HepG2 (cell line): ENCODE data around the gene BABAM2. TPM values are rescaled to one million over a fixed set of nuclear protein-coding genes. Genes with fewer than 3 reads are reported as not detected.

ENCODE experiments used
- ATAC-seq: fragments of 200-7000 bp; cut with Tn5 transposase; 3 replicates; pipeline ENCODE4 v1.9.1; 2020; ENCODE audit warnings: mild to moderate bottlenecking, moderate library complexity
- BruUV-seq: library from RNA; stranded (reverse); fragments of 400-500 nt; replicated peaks from 2 replicates; lab custom pipeline; 2021; lab: Mats Ljungman, UMichigan
- CTCF ChIA-PET: fragments of 300-600 bp; formaldehyde crosslinking; extraction: SDS; loops from one replicate; lab custom pipeline; 2021; ENCODE audit warnings: low total read pairs, inconsistent platforms, low intra/inter-chr PET ratio; lab: Yijun Ruan, JAX
- POLR2A ChIA-PET: fragments of 350-600 bp; sonication (Branson Sonifier 250); formaldehyde crosslinking; loops from one replicate; lab custom pipeline; 2020; ENCODE audit warnings: antibody characterized with exemption, inconsistent platforms; lab: Yijun Ruan, JAX
- DNase-seq: peaks from one replicate; pipeline ENCODE4 v3.0.0-alpha.2; 2015; ENCODE audit warnings: low spot score
- FAIRE-seq: peaks from 3 replicates; lab custom pipeline; 2011; peaks lifted over from hg19 to GRCh38; lab: Jason Lieb, UNC
- H2AFZ ChIP-seq: one replicate; pipeline ENCODE4 v1.6.1; 2011; ENCODE audit warnings: low read length, inconsistent platforms
- H3K27ac ChIP-seq: fragments of 300-600 bp; 3 replicates; pipeline ENCODE4 v1.8.0; 2011; ENCODE audit warnings: mixed run types, mild to moderate bottlenecking, mixed read lengths, low read length, inconsistent platforms; ENCODE audit not compliant: insufficient read depth; ENCODE audit errors: extremely low read length
- H3K27me3 ChIP-seq, 2 experiments: fragments of 200-600 bp in 1 of 2; 2 replicates in 1 of 2; 3 replicates in 1 of 2; pipeline versions ENCODE4 v1.6.0 to v1.8.0; 2011; ENCODE audit warnings: low read length in 2 of 2, mild to moderate bottlenecking in 2 of 2, moderate library complexity in 2 of 2, inconsistent platforms in 1 of 2; ENCODE audit not compliant: insufficient read depth in 2 of 2, control insufficient read depth in 1 of 2
- H3K36me3 ChIP-seq, 2 experiments: fragments of 200-600 bp in 1 of 2; replicated peaks in 1 of 2; 2 replicates in 1 of 2; 3 replicates in 1 of 2; pipeline versions ENCODE4 v1.5.1 to v1.8.0; 2011; ENCODE audit warnings: low read length in 2 of 2, inconsistent platforms in 1 of 2; ENCODE audit not compliant: insufficient read depth in 2 of 2, control insufficient read depth in 1 of 2
- H3K4me1 ChIP-seq: 2 replicates; pipeline ENCODE4 v1.5.1; 2012; ENCODE audit warnings: low read length, inconsistent platforms; ENCODE audit not compliant: insufficient read depth
- H3K4me2 ChIP-seq: 2 replicates; pipeline ENCODE4 v1.6.0; 2011; ENCODE audit warnings: low read depth, low read length, inconsistent platforms
- H3K4me3 ChIP-seq, 3 experiments: fragments of 200-600 bp in 1 of 3; sonication (generic), shearing (Covaris generic) in 1 of 3; replicated peaks in 1 of 3; 2 replicates each; pipeline ENCODE4 v1.5.1; 2011 to 2016; ENCODE audit warnings: low read length in 3 of 3, inconsistent platforms in 2 of 3, low read depth in 2 of 3, mild to moderate bottlenecking in 2 of 3, control low read depth in 1 of 3, mixed read lengths in 1 of 3; ENCODE audit not compliant: insufficient read depth in 1 of 3
- H3K79me2 ChIP-seq: one replicate; pipeline ENCODE4 v1.6.1; 2011; ENCODE audit warnings: low read length, inconsistent platforms; ENCODE audit not compliant: insufficient read depth
- H3K9ac ChIP-seq: 2 replicates; pipeline ENCODE4 v1.6.0; 2011; ENCODE audit warnings: mild to moderate bottlenecking, low read depth, low read length, inconsistent platforms; ENCODE audit not compliant: insufficient read depth
- H3K9me3 ChIP-seq: 2 replicates; pipeline ENCODE4 v1.5.1; 2012; ENCODE audit warnings: mild to moderate bottlenecking, low read length
- H4K20me1 ChIP-seq: 2 replicates; pipeline ENCODE4 v1.6.0; 2011; ENCODE audit warnings: inconsistent platforms, mild to moderate bottlenecking, low read length, moderate library complexity; ENCODE audit not compliant: insufficient read depth
- HNF4G ChIP-seq, 2 experiments: sonication (generic) in 1 of 2; formaldehyde crosslinking in 1 of 2; IDR thresholded peaks; 2 replicates each; pipeline versions ENCODE4 v1.4.0 to v1.6.1; 2011 to 2020; ENCODE audit warnings: borderline replicate concordance in 2 of 2, low read depth in 2 of 2, mild to moderate bottlenecking in 2 of 2, low read length in 1 of 2, missing genetic modification reagents in 1 of 2, moderate library complexity in 1 of 2
- ISX ChIP-seq: sonication (generic); formaldehyde crosslinking; conservative IDR thresholded peaks from 2 replicates; pipeline ENCODE4 v1.5.0; 2020; ENCODE audit warnings: missing genetic modification reagents
- JUNB ChIP-seq: sonication (generic); formaldehyde crosslinking; IDR thresholded peaks from 2 replicates; pipeline ENCODE4 v1.8.0; 2022; ENCODE audit warnings: missing genetic modification reagents, mild to moderate bottlenecking, borderline replicate concordance
- MYNN ChIP-seq: sonication (generic); formaldehyde crosslinking; IDR thresholded peaks from 2 replicates; pipeline ENCODE4 v1.4.0; 2020; ENCODE audit warnings: mild to moderate bottlenecking, low read depth, missing genetic modification reagents
- MZF1 ChIP-seq: sonication (generic); formaldehyde crosslinking; IDR thresholded peaks from 2 replicates; pipeline ENCODE4 v1.8.1; 2023; ENCODE audit warnings: mild to moderate bottlenecking, missing genetic modification reagents, borderline replicate concordance
- REXO4 ChIP-seq: sonication (generic); formaldehyde crosslinking; IDR thresholded peaks from 2 replicates; pipeline ENCODE4 v1.8.0; 2022; ENCODE audit warnings: missing genetic modification reagents, mild to moderate bottlenecking, borderline replicate concordance
- ZBTB4 ChIP-seq: sonication (generic); formaldehyde crosslinking; IDR thresholded peaks from 2 replicates; pipeline ENCODE4 v1.4.0; 2020; ENCODE audit warnings: missing genetic modification reagents, mild to moderate bottlenecking, borderline replicate concordance
- ZC3H13 ChIP-seq: sonication (generic); formaldehyde crosslinking; IDR thresholded peaks from 2 replicates; pipeline ENCODE4 v1.8.1; 2023; ENCODE audit warnings: mild to moderate bottlenecking, missing genetic modification reagents, moderate library complexity
- ZFP90 ChIP-seq: sonication (generic); formaldehyde crosslinking; IDR thresholded peaks from 2 replicates; pipeline ENCODE4 v1.8.0; 2022; ENCODE audit warnings: missing genetic modification reagents, mild to moderate bottlenecking, inconsistent platforms, borderline replicate concordance
- ZHX1 ChIP-seq: sonication (generic); formaldehyde crosslinking; IDR thresholded peaks from 2 replicates; pipeline ENCODE4 v1.8.1; 2022; ENCODE audit warnings: low read depth, mild to moderate bottlenecking, missing genetic modification reagents
- ZNF746 ChIP-seq: sonication (generic); formaldehyde crosslinking; IDR thresholded peaks from 2 replicates; pipeline ENCODE4 v1.8.0; 2022; ENCODE audit warnings: mild to moderate bottlenecking, missing genetic modification reagents
- ZNF775 ChIP-seq: sonication (generic); formaldehyde crosslinking; IDR thresholded peaks from 2 replicates; pipeline ENCODE4 v1.4.0; 2020; ENCODE audit warnings: missing genetic modification reagents, mild to moderate bottlenecking, moderate library complexity, borderline replicate concordance
- ZNF816 ChIP-seq: sonication (generic); formaldehyde crosslinking; IDR thresholded peaks from 2 replicates; pipeline ENCODE4 v1.8.0; 2022; ENCODE audit warnings: missing genetic modification reagents, mild to moderate bottlenecking, borderline replicate concordance
- ZSCAN25 ChIP-seq: sonication (generic); formaldehyde crosslinking; IDR thresholded peaks from 2 replicates; pipeline ENCODE4 v1.8.0; 2022; ENCODE audit warnings: mild to moderate bottlenecking, missing genetic modification reagents
- WGBS: methylation state at CpG from one replicate; pipeline ENCODE4 v1.1.6; 2017; ENCODE audit warnings: low lambda C conversion rate; 5-methylcytosine and 5-hydroxymethylcytosine counted together
- in situ Hi-C: cut with HindIII; loops from 2 replicates; pipeline ENCODE4 v1.10.0; 2017; ENCODE audit warnings: low pct_unique_long_range_greater_than_20kb; ENCODE audit not compliant: extremely low pct_ligation_motif_present
- intact Hi-C: fragments of 100-400 bp; cut with micrococcal nuclease; formaldehyde crosslinking; loops from one replicate; pipeline ENCODE4 v1.10.0; 2022; ENCODE audit not compliant: unreplicated experiment
- polyA plus RNA-seq, 8 experiments: library from polyadenylated mRNA; depleted of rRNA in 3 of 8; stranded (reverse) in 7 of 8; unstranded in 1 of 8; fragments of >200 nt; fragmentation: Illumina TruSeq in 4 of 8; extraction: Trizol in 4 of 8; gene quantifications; 2 replicates each; pipeline versions ENCODE4 v1.2.1 to v1.2.3, GENCODE V29; 2011 to 2016; ENCODE audit warnings: low read depth in 4 of 8, missing spikeins in 1 of 8, mixed read lengths in 1 of 8; ENCODE audit not compliant: insufficient read depth in 1 of 8
- total RNA-seq, 5 experiments: library from RNA; depleted of rRNA; stranded (reverse); fragments of >200 nt; fragmentation: Illumina TruSeq; extraction: Trizol; gene quantifications; 2 replicates each; pipeline ENCODE4 v1.2.3, GENCODE V29; 2016; ENCODE audit warnings: low read depth in 1 of 5
- TF ChIP-seq, protein P1 (sequence below): sonication (generic); formaldehyde crosslinking; IDR thresholded peaks from 2 replicates; pipeline ENCODE4 v1.5.0; 2020; ENCODE audit warnings: missing genetic modification reagents, mild to moderate bottlenecking, borderline replicate concordance

Gene BABAM2
- total and polyA plus RNA-seq, 2 of the 13 experiments (the other 11 are each of a cell fraction or from before 2014, with no cell fraction given): 24.9 to 28.0 TPM

DNA sequence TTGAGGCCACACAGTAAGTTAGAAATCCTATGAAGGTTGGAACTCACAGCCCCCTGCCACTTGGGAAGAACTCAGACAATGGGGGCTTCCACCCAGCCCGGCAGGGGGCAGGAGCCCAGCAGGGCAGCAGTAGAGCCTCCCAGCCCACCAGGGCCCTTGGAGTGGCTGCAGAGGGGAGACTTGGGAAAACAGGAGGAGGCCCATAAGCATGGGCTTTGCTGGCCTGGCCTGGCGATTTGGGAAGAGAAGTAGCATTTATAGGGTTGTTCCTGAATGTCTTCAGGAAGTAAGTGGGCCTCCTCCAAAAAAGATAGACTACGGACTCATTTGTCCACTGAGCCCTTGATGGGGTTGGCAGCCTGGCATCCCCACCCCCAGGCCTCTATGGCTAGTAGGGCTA lies 484.7 kb downstream of the BABAM2 start:
- POLR2A ChIA-PET: interaction anchor here (2.3 kb wide), 1 partner anchor 16 kb away, joined by 10 read pairs; no protein-coding TSS in a partner anchor
- intact Hi-C loops: no loop called here
- in situ Hi-C loops: no loop called here

More for the DNA sequence above, 484.7 kb downstream of the BABAM2 start:
- no TSS peak for BruUV-seq
- CTCF ChIA-PET: no interaction called here
- H3K9ac ChIP-seq: no peak overlapping the region
- no peak for TF ChIP-seq JUNB (CRISPR knock-in tag)
- no peak for TF ChIP-seq REXO4
- no peak for TF ChIP-seq ZNF746 (CRISPR knock-in tag)
- TF ChIP-seq ISX (CRISPR knock-in tag): no peak
- TF ChIP-seq ZFP90 (CRISPR knock-in tag): no peak
- TF ChIP-seq MZF1 (CRISPR knock-in tag): no peak
- no peak for TF ChIP-seq MYNN (CRISPR knock-in tag)
- TF ChIP-seq HNF4G (IDR thresholded peaks at IDR 0.05; ENCODE audit: borderline replicate concordance, low read depth, low read length): no peak
- no peak for TF ChIP-seq HNF4G (CRISPR knock-in tag; IDR thresholded peaks at IDR 0.05; ENCODE audit: borderline replicate concordance, low read depth)
- TF ChIP-seq ZNF775 (CRISPR knock-in tag): no peak
- TF ChIP-seq ZHX1 (CRISPR knock-in tag): no peak
- TF ChIP-seq ZBTB4: no peak
- TF ChIP-seq, protein P1, sequence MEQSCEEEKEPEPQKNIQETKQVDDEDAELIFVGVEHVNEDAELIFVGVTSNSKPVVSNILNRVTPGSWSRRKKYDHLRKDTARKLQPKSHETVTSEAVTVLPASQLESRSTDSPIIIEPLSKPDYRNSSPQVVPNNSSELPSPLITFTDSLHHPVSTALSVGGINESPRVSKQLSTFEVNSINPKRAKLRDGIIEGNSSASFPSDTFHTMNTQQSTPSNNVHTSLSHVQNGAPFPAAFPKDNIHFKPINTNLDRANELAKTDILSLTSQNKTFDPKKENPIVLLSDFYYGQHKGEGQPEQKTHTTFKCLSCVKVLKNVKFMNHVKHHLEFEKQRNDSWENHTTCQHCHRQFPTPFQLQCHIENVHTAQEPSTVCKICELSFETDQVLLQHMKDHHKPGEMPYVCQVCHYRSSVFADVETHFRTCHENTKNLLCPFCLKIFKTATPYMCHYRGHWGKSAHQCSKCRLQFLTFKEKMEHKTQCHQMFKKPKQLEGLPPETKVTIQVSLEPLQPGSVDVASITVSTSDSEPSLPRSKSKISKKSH (CRISPR knock-in tag): no peak
- no peak for TF ChIP-seq ZC3H13 (CRISPR knock-in tag)
- no peak for TF ChIP-seq ZSCAN25 (CRISPR knock-in tag)
- no peak for TF ChIP-seq ZNF816
- peaks cover 36% of the 10 kb centered on the region for H3K4me1 ChIP-seq
- no peaks in the 10 kb centered on the region for H3K79me2 ChIP-seq
- no peaks in the 10 kb centered on the region for H3K36me3 ChIP-seq
- no peaks in the 10 kb centered on the region for H3K9me3 ChIP-seq
- no peak overlapping the region for H3K4me3 ChIP-seq
- no peak overlapping the region for H3K4me2 ChIP-seq
- no peaks in the 10 kb centered on the region for H4K20me1 ChIP-seq
- ATAC-seq: no peak
- H3K27me3 ChIP-seq: peaks cover 4 to 44% of the 10 kb centered on the region in 2 experiments; a peak in 4 of 5 replicates
- H2AFZ ChIP-seq: no peak overlapping the region
- no peak for FAIRE-seq
- WGBS: 45% methylated on average over 3 of the region's 3 CpGs
- no peak for DNase-seq
- no peak overlapping the region for H3K27ac ChIP-seq
